ENCODE results near the gene VPS9D1. TPM values are rescaled to one million over a fixed set of nuclear protein-coding genes. Genes with fewer than 3 reads are reported as not detected.
"Not testable (repeated sequence)": the region's sequence is repeated elsewhere in the genome, so short reads cannot be mapped to it uniquely, and the experiment has no call there.

VPS9D1 gene
- total RNA-seq, 1 experiment from 2014 or later: 26.7 TPM

- DNase-seq: no peak
- H3K27ac Mint-ChIP-seq (ENCODE audit: unreplicated experiment): no peak overlapping the region
- intact Hi-C loops (cut with micrococcal nuclease; ENCODE audit: unreplicated experiment): no loop called here
- CTCF ChIA-PET: interaction anchor here (0.5 to 1.1 kb wide), 2 partner anchors 8 to 37 kb away, joined by 6 read pairs; no protein-coding TSS in a partner anchor
- BruUV-seq (replicated peaks): no TSS peak
- no peaks in the 10 kb centered on the region for H3K27me3 Mint-ChIP-seq (ENCODE audit: unreplicated experiment)
- H3K36me3 Mint-ChIP-seq (ENCODE audit: insufficient read depth, unreplicated experiment): peaks cover 84% of the 10 kb centered on the region
- no peaks in the 10 kb centered on the region for H3K9me3 Mint-ChIP-seq (ENCODE audit: low read depth, unreplicated experiment)
- H3K4me1 Mint-ChIP-seq (ENCODE audit: low read depth, unreplicated experiment): peaks cover 10% of the 10 kb centered on the region
- TF ChIP-seq CTCF (IDR thresholded peaks at IDR 0.05; ENCODE audit: unreplicated experiment): no peak
- H3K4me3 Mint-ChIP-seq (ENCODE audit: low read depth, unreplicated experiment): no peak overlapping the region
These were observed 30.3 kb downstream of the VPS9D1 start for GRCh38 chr16:89690392-89690901.

- H3K27me3 Mint-ChIP-seq (ENCODE audit: unreplicated experiment); H3K27ac Mint-ChIP-seq (ENCODE audit: unreplicated experiment); BruUV-seq (replicated peaks); intact Hi-C loops (cut with micrococcal nuclease; ENCODE audit: unreplicated experiment); H3K4me1 Mint-ChIP-seq (ENCODE audit: low read depth, unreplicated experiment); H3K9me3 Mint-ChIP-seq (ENCODE audit: low read depth, unreplicated experiment); H3K4me3 Mint-ChIP-seq (ENCODE audit: low read depth, unreplicated experiment); DNase-seq: not testable (repeated sequence)
- CTCF ChIA-PET: interaction anchor here (1.0 to 1.1 kb wide), 2 partner anchors 9 to 16 kb away, joined by 4 to 6 read pairs; no protein-coding TSS in a partner anchor
- peaks cover 84% of the 10 kb centered on the region for H3K36me3 Mint-ChIP-seq (ENCODE audit: insufficient read depth, unreplicated experiment)
These were observed 31.1 kb downstream of the VPS9D1 start for GRCh38 chr16:89689621-89690020.

- CTCF ChIA-PET: interaction anchor here (1.0 kb wide), 1 partner anchor 17 kb away, joined by 4 read pairs; no protein-coding TSS in a partner anchor
- no peak for TF ChIP-seq CTCF (IDR thresholded peaks at IDR 0.05; ENCODE audit: unreplicated experiment)
- Mint-ChIP-seq H3K9me3 (ENCODE audit: low read depth, unreplicated experiment) (no peaks in the 10 kb centered on the region), H3K27me3 (ENCODE audit: unreplicated experiment) (no peaks in the 10 kb centered on the region), H3K36me3 (ENCODE audit: insufficient read depth, unreplicated experiment) (peaks cover 87% of the 10 kb centered on the region), H3K4me3 (ENCODE audit: low read depth, unreplicated experiment) (no peak overlapping the region), H3K4me1 (ENCODE audit: low read depth, unreplicated experiment) (peaks cover 10% of the 10 kb centered on the region), H3K27ac (ENCODE audit: unreplicated experiment) (no peak overlapping the region)
- DNase-seq: no peak
- BruUV-seq (replicated peaks): no TSS peak
- intact Hi-C loops (cut with micrococcal nuclease; ENCODE audit: unreplicated experiment): no loop called here
These were observed 31.6 kb downstream of the VPS9D1 start for GRCh38 chr16:89689142-89689541.

GRCh38 chr16:89688395-89688794 lies 32.3 kb downstream of the VPS9D1 start:
- H3K4me3 Mint-ChIP-seq (ENCODE audit: low read depth, unreplicated experiment): peak overlapping the region; percentile 82
- no TSS peak for BruUV-seq (replicated peaks)
- no peak overlapping the region for H3K27ac Mint-ChIP-seq (ENCODE audit: unreplicated experiment)
- CTCF ChIA-PET: no interaction called here
- peaks cover 10% of the 10 kb centered on the region for H3K4me1 Mint-ChIP-seq (ENCODE audit: low read depth, unreplicated experiment)
- no peak for DNase-seq
- H3K36me3 Mint-ChIP-seq (ENCODE audit: insufficient read depth, unreplicated experiment): peaks cover 86% of the 10 kb centered on the region
- TF ChIP-seq CTCF (IDR thresholded peaks at IDR 0.05; ENCODE audit: unreplicated experiment): no peak
- intact Hi-C loops (cut with micrococcal nuclease; ENCODE audit: unreplicated experiment): no loop called here
- no peaks in the 10 kb centered on the region for H3K9me3 Mint-ChIP-seq (ENCODE audit: low read depth, unreplicated experiment)
- no peaks in the 10 kb centered on the region for H3K27me3 Mint-ChIP-seq (ENCODE audit: unreplicated experiment)

Data from Calu3 (cell line).